HCT116 (cell line): ENCODE measurements around the gene TGFBR3.

Source experiments
- CEBPB ChIP-seq: IDR thresholded peaks from 2 replicates; pipeline ENCODE4 v1.6.1; 2012; ENCODE audit warnings: low read depth
- EZH2phosphoT487 ChIP-seq: fragments of 200-600 bp; IDR thresholded peaks from 2 replicates; pipeline ENCODE4 v1.6.1; 2018; ENCODE audit warnings: antibody characterized with exemption, borderline replicate concordance
- FOSL1 ChIP-seq: IDR thresholded peaks from 2 replicates; pipeline ENCODE4 v1.6.1; 2012; ENCODE audit warnings: low read depth
- POLR2A ChIP-seq: IDR thresholded peaks from 2 replicates; pipeline ENCODE4 v1.7.0; 2011; ENCODE audit warnings: borderline replicate concordance; ENCODE audit not compliant: insufficient read depth, insufficient read length; ENCODE audit errors: extremely low read depth
- POLR2AphosphoS5 ChIP-seq: IDR thresholded peaks from 2 replicates; pipeline ENCODE4 v1.6.1; 2011; ENCODE audit warnings: mild to moderate bottlenecking, low read depth, low read length, moderate library complexity
- RAD21 ChIP-seq: IDR thresholded peaks from 2 replicates; pipeline ENCODE4 v1.6.1; 2012; ENCODE audit warnings: low read depth, mild to moderate bottlenecking
- SIN3A ChIP-seq: IDR thresholded peaks from 2 replicates; pipeline ENCODE4 v1.6.1; 2012; ENCODE audit warnings: low read depth
- TCF7L2 ChIP-seq: IDR thresholded peaks from 2 replicates; pipeline ENCODE4 v1.7.0; 2011; ENCODE audit warnings: borderline replicate concordance, inconsistent platforms; ENCODE audit not compliant: insufficient read depth, insufficient read length; ENCODE audit errors: extremely low read depth
- YY1 ChIP-seq: IDR thresholded peaks from 2 replicates; pipeline ENCODE4 v1.6.1; 2011; ENCODE audit warnings: low read length, low read depth, moderate library complexity, mild to moderate bottlenecking; ENCODE audit not compliant: insufficient replicate concordance; ENCODE audit errors: extremely low read depth
- TF ChIP-seq, protein P1 (sequence below), 3 experiments: fragments of 200-600 bp in 1 of 3; sonication (generic) in 1 of 3; IDR thresholded peaks in 2 of 3; conservative IDR thresholded peaks in 1 of 3; 2 replicates each; pipeline ENCODE4 v1.5.1; 2012 to 2017; ENCODE audit warnings: low read depth in 2 of 3, low read length in 2 of 3, antibody characterized with exemption in 1 of 3, borderline replicate concordance in 1 of 3, control low read depth in 1 of 3, mild to moderate bottlenecking in 1 of 3, mixed read lengths in 1 of 3, mixed run types in 1 of 3, moderate library complexity in 1 of 3; ENCODE audit not compliant: insufficient read depth in 1 of 3
- TF ChIP-seq, protein P2 (sequence below): IDR thresholded peaks from 2 replicates; pipeline ENCODE4 v1.6.1; 2012; ENCODE audit warnings: low read depth
- TF ChIP-seq, protein P3 (sequence below): IDR thresholded peaks from 2 replicates; pipeline ENCODE4 v1.6.1; 2011; ENCODE audit warnings: mild to moderate bottlenecking, low read length, moderate library complexity; ENCODE audit not compliant: insufficient replicate concordance; ENCODE audit errors: extremely low read depth

DNA sequence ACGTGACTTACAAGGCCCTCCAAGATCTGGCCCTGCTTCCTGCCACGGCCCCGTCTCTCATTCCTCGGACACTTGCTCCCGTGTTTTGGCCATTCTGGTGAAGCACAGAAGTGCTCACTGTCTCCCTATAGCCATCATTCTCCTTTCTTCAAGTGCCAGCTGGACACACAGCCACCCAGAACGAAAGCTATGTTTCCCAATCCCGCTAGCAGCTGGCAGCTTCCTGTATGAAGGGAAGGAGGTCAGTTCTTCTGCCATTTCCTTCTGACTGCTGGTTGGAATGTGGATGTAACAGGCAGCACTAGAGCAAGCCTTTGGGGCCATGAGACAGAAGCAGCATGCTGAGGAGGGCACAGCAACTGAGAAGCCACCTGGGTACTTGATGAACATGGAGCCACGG, 82.8 kb downstream of the TGFBR3 start:
- TF ChIP-seq, protein P1, sequence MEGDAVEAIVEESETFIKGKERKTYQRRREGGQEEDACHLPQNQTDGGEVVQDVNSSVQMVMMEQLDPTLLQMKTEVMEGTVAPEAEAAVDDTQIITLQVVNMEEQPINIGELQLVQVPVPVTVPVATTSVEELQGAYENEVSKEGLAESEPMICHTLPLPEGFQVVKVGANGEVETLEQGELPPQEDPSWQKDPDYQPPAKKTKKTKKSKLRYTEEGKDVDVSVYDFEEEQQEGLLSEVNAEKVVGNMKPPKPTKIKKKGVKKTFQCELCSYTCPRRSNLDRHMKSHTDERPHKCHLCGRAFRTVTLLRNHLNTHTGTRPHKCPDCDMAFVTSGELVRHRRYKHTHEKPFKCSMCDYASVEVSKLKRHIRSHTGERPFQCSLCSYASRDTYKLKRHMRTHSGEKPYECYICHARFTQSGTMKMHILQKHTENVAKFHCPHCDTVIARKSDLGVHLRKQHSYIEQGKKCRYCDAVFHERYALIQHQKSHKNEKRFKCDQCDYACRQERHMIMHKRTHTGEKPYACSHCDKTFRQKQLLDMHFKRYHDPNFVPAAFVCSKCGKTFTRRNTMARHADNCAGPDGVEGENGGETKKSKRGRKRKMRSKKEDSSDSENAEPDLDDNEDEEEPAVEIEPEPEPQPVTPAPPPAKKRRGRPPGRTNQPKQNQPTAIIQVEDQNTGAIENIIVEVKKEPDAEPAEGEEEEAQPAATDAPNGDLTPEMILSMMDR (IDR thresholded peaks at IDR 0.05 in 2 of 3, conservative IDR thresholded peaks at IDR 0.05 in 1 of 3; ENCODE audit: borderline replicate concordance in 1 of 3, insufficient read depth in 1 of 3, low read depth in 2 of 3, low read length in 2 of 3), result no peak
- no peak for TF ChIP-seq POLR2A
- TF ChIP-seq CEBPB, result no peak
- no peak for TF ChIP-seq POLR2AphosphoS5
- no peak for TF ChIP-seq RAD21
- TF ChIP-seq, protein P2, sequence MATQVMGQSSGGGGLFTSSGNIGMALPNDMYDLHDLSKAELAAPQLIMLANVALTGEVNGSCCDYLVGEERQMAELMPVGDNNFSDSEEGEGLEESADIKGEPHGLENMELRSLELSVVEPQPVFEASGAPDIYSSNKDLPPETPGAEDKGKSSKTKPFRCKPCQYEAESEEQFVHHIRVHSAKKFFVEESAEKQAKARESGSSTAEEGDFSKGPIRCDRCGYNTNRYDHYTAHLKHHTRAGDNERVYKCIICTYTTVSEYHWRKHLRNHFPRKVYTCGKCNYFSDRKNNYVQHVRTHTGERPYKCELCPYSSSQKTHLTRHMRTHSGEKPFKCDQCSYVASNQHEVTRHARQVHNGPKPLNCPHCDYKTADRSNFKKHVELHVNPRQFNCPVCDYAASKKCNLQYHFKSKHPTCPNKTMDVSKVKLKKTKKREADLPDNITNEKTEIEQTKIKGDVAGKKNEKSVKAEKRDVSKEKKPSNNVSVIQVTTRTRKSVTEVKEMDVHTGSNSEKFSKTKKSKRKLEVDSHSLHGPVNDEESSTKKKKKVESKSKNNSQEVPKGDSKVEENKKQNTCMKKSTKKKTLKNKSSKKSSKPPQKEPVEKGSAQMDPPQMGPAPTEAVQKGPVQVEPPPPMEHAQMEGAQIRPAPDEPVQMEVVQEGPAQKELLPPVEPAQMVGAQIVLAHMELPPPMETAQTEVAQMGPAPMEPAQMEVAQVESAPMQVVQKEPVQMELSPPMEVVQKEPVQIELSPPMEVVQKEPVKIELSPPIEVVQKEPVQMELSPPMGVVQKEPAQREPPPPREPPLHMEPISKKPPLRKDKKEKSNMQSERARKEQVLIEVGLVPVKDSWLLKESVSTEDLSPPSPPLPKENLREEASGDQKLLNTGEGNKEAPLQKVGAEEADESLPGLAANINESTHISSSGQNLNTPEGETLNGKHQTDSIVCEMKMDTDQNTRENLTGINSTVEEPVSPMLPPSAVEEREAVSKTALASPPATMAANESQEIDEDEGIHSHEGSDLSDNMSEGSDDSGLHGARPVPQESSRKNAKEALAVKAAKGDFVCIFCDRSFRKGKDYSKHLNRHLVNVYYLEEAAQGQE, result no peak
- TF ChIP-seq EZH2phosphoT487, result no peak
- no peak for TF ChIP-seq FOSL1
- TF ChIP-seq, protein P3, sequence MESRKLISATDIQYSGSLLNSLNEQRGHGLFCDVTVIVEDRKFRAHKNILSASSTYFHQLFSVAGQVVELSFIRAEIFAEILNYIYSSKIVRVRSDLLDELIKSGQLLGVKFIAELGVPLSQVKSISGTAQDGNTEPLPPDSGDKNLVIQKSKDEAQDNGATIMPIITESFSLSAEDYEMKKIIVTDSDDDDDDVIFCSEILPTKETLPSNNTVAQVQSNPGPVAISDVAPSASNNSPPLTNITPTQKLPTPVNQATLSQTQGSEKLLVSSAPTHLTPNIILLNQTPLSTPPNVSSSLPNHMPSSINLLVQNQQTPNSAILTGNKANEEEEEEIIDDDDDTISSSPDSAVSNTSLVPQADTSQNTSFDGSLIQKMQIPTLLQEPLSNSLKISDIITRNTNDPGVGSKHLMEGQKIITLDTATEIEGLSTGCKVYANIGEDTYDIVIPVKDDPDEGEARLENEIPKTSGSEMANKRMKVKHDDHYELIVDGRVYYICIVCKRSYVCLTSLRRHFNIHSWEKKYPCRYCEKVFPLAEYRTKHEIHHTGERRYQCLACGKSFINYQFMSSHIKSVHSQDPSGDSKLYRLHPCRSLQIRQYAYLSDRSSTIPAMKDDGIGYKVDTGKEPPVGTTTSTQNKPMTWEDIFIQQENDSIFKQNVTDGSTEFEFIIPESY, result no peak
- TF ChIP-seq YY1, result no peak
- TF ChIP-seq TCF7L2, result no peak
- no peak for TF ChIP-seq SIN3A
